ENCODE data around the gene FANCC.
"Not testable (repeated sequence)": the region's sequence is repeated elsewhere in the genome, so short reads cannot be mapped to it uniquely, and the experiment has no call there.

FANCC gene

GRCh38 chr9:95224376-95225019 is 93.0 kb downstream of the FANCC start:
- H3K36me3 ChIP-seq (ENCODE audit: control insufficient read depth in 5 of 5, insufficient read depth in 5 of 5, low read length in 5 of 5): no peaks in the 10 kb centered on the region
- H3K9ac ChIP-seq (ENCODE audit: low read length in 5 of 5): no peak overlapping the region
- H3K27me3 ChIP-seq (ENCODE audit: control insufficient read depth in 5 of 5, insufficient read depth in 4 of 5, low read length in 5 of 5): no peaks in the 10 kb centered on the region
- H3K4me1 ChIP-seq (ENCODE audit: control insufficient read depth in 5 of 5, insufficient read depth in 5 of 5, low read length in 5 of 5): no peaks in the 10 kb centered on the region
- H3K27ac ChIP-seq (ENCODE audit: low read depth, low read length): no peak overlapping the region
- no peak overlapping the region for H3K4me3 ChIP-seq (ENCODE audit: low read depth in 1 of 5, low read length in 5 of 5)
- no peaks in the 10 kb centered on the region for H3K9me3 ChIP-seq (ENCODE audit: control insufficient read depth in 5 of 5, low read length in 5 of 5)

DNA sequence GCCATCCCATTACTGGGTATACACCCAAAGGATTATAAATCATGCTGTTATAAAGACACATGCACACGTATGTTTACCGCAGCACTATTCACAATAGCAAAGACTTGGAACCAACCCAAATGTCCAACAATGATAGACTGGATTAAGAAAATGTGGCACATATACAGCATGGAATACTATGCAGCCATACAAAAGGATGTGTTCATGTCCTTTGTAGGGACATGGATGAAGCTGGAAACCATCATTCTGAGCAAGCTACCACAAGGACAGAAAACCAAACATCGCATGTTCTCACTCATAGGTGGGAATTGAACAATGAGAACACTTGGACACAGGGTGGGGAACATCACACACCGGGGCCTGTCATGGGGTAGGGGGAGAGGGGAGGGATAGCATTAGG is 97.2 kb downstream of the FANCC start:
- not testable (repeated sequence) for H3K27me3 ChIP-seq (ENCODE audit: control insufficient read depth in 5 of 5, insufficient read depth in 4 of 5, low read length in 5 of 5); H3K9me3 ChIP-seq (ENCODE audit: control insufficient read depth in 5 of 5, low read length in 5 of 5); H3K4me1 ChIP-seq (ENCODE audit: control insufficient read depth in 5 of 5, insufficient read depth in 5 of 5, low read length in 5 of 5); H3K36me3 ChIP-seq (ENCODE audit: control insufficient read depth in 5 of 5, insufficient read depth in 5 of 5, low read length in 5 of 5); H3K9ac ChIP-seq (ENCODE audit: low read length in 5 of 5); H3K27ac ChIP-seq (ENCODE audit: low read depth, low read length); H3K4me3 ChIP-seq (ENCODE audit: low read depth in 1 of 5, low read length in 5 of 5)

GRCh38 chr9:95218773-95219172 is 98.7 kb downstream of the FANCC start:
- no peak overlapping the region for H3K9ac ChIP-seq (ENCODE audit: low read length in 5 of 5)
- no peak overlapping the region for H3K27ac ChIP-seq (ENCODE audit: low read depth, low read length)
- H3K4me3 ChIP-seq (ENCODE audit: low read depth in 1 of 5, low read length in 5 of 5): no peak overlapping the region
- no peaks in the 10 kb centered on the region for H3K36me3 ChIP-seq (ENCODE audit: control insufficient read depth in 5 of 5, insufficient read depth in 5 of 5, low read length in 5 of 5)
- H3K4me1 ChIP-seq (ENCODE audit: control insufficient read depth in 5 of 5, insufficient read depth in 5 of 5, low read length in 5 of 5): no peaks in the 10 kb centered on the region
- H3K27me3 ChIP-seq (ENCODE audit: control insufficient read depth in 5 of 5, insufficient read depth in 4 of 5, low read length in 5 of 5): no peaks in the 10 kb centered on the region
- no peaks in the 10 kb centered on the region for H3K9me3 ChIP-seq (ENCODE audit: control insufficient read depth in 5 of 5, low read length in 5 of 5)

DNA sequence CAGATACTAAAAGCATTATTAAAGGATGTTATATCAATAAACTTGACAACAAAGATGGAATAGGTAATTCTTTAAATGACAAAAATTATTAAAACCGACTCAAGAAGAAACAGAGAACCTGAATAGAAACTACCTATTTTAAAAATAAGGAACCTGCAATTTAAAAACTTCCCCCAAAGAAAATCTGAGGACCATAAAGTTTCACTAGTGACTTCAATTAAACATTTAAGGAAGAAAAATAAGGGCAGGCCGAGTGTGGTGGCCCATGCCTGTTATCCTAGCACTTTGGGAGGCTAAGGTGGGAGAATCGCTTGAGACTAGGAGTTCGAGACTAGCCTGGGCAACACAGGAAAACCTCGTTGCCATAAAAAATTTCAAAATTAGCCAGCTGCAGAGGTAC is 99.6 kb downstream of the FANCC start:
- Histone ChIP-seq H3K4me1 (ENCODE audit: control insufficient read depth in 5 of 5, insufficient read depth in 5 of 5, low read length in 5 of 5) (no peaks in the 10 kb centered on the region), H3K9ac (ENCODE audit: low read length in 5 of 5) (no peak overlapping the region), H3K9me3 (ENCODE audit: control insufficient read depth in 5 of 5, low read length in 5 of 5) (no peaks in the 10 kb centered on the region), H3K4me3 (ENCODE audit: low read depth in 1 of 5, low read length in 5 of 5) (no peak overlapping the region), H3K27me3 (ENCODE audit: control insufficient read depth in 5 of 5, insufficient read depth in 4 of 5, low read length in 5 of 5) (no peaks in the 10 kb centered on the region), H3K36me3 (ENCODE audit: control insufficient read depth in 5 of 5, insufficient read depth in 5 of 5, low read length in 5 of 5) (no peaks in the 10 kb centered on the region), H3K27ac (ENCODE audit: low read depth, low read length) (no peak overlapping the region)

DNA sequence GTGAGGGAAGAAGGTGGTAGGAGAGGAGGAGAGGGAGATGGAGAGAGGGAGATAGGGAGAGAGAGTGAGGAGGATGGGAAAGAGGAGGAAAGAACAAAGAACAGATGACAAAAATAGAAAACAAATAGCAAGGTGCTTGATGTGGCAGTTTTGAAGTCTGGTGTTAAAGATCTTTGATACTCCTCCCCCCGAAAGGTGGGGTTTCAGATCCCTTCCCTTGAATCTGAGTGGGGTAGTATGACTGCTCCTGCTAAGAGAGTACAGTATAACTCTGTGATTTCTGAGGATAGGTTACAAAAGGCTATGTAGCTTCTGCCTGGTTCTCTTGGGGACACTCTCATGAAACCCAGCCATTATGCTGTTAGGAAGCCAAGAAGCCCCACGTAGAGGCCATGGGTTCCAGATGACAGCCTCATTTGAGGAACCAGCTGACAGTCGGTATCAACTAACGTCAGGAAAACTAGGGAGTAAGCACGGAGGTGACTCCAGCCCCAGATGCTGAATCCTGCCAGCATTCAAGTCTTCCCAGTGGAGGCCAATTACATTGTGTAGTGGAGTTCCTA is 102.1 kb downstream of the FANCC start:
- Histone ChIP-seq H3K36me3 (ENCODE audit: control insufficient read depth in 5 of 5, insufficient read depth in 5 of 5, low read length in 5 of 5) (no peaks in the 10 kb centered on the region), H3K9ac (ENCODE audit: low read length in 5 of 5) (no peak overlapping the region), H3K27me3 (ENCODE audit: control insufficient read depth in 5 of 5, insufficient read depth in 4 of 5, low read length in 5 of 5) (no peaks in the 10 kb centered on the region), H3K4me1 (ENCODE audit: control insufficient read depth in 5 of 5, insufficient read depth in 5 of 5, low read length in 5 of 5) (no peaks in the 10 kb centered on the region), H3K27ac (ENCODE audit: low read depth, low read length) (no peak overlapping the region), H3K4me3 (ENCODE audit: low read depth in 1 of 5, low read length in 5 of 5) (no peak overlapping the region), H3K9me3 (ENCODE audit: control insufficient read depth in 5 of 5, low read length in 5 of 5) (no peaks in the 10 kb centered on the region)

GRCh38 chr9:95213117-95213516 is 104.4 kb downstream of the FANCC start:
- no peak overlapping the region for H3K4me3 ChIP-seq (ENCODE audit: low read depth in 1 of 5, low read length in 5 of 5)

GRCh38 chr9:95211028-95211427 is 106.5 kb downstream of the FANCC start:
- Histone ChIP-seq H3K27me3 (ENCODE audit: control insufficient read depth in 5 of 5, insufficient read depth in 4 of 5, low read length in 5 of 5) (no peaks in the 10 kb centered on the region), H3K36me3 (ENCODE audit: control insufficient read depth in 5 of 5, insufficient read depth in 5 of 5, low read length in 5 of 5) (no peaks in the 10 kb centered on the region), H3K9ac (ENCODE audit: low read length in 5 of 5) (no peak overlapping the region), H3K4me3 (ENCODE audit: low read depth in 1 of 5, low read length in 5 of 5) (no peak overlapping the region), H3K27ac (ENCODE audit: low read depth, low read length) (no peak overlapping the region), H3K4me1 (ENCODE audit: control insufficient read depth in 5 of 5, insufficient read depth in 5 of 5, low read length in 5 of 5) (no peaks in the 10 kb centered on the region), H3K9me3 (ENCODE audit: control insufficient read depth in 5 of 5, low read length in 5 of 5) (no peaks in the 10 kb centered on the region)

More at GRCh38 chr9:95213117-95213516, 104.4 kb downstream of the FANCC start:
- Histone ChIP-seq H3K27me3 (ENCODE audit: control insufficient read depth in 5 of 5, insufficient read depth in 4 of 5, low read length in 5 of 5) (no peaks in the 10 kb centered on the region), H3K4me1 (ENCODE audit: control insufficient read depth in 5 of 5, insufficient read depth in 5 of 5, low read length in 5 of 5) (no peaks in the 10 kb centered on the region), H3K36me3 (ENCODE audit: control insufficient read depth in 5 of 5, insufficient read depth in 5 of 5, low read length in 5 of 5) (no peaks in the 10 kb centered on the region), H3K9ac (ENCODE audit: low read length in 5 of 5) (no peak overlapping the region), H3K27ac (ENCODE audit: low read depth, low read length) (no peak overlapping the region), H3K9me3 (ENCODE audit: control insufficient read depth in 5 of 5, low read length in 5 of 5) (no peaks in the 10 kb centered on the region)

DNA sequence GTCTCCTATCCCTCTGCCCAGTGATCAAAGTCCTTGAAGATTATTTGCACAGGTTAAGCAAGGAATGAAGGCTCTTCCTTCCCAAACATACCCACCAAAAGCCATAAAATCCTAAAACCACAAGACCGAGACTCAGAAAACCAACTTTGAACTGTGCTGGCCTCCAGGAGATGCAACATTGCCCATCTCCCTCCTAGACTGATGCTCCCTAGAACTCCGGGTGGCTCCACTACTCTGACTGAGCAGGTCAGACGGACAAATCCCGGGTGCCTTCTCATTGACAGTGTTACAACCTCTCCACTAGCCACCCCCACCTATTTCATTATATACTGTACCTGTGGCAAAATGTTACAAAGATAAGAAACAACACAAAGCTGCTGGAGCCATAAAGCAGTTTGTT is 110.1 kb downstream of the FANCC start:
- Histone ChIP-seq H3K9me3 (ENCODE audit: control insufficient read depth in 5 of 5, low read length in 5 of 5) (no peaks in the 10 kb centered on the region), H3K9ac (ENCODE audit: low read length in 5 of 5) (no peak overlapping the region), H3K4me3 (ENCODE audit: low read depth in 1 of 5, low read length in 5 of 5) (no peak overlapping the region), H3K36me3 (ENCODE audit: control insufficient read depth in 5 of 5, insufficient read depth in 5 of 5, low read length in 5 of 5) (no peaks in the 10 kb centered on the region), H3K27ac (ENCODE audit: low read depth, low read length) (no peak overlapping the region), H3K4me1 (ENCODE audit: control insufficient read depth in 5 of 5, insufficient read depth in 5 of 5, low read length in 5 of 5) (no peaks in the 10 kb centered on the region), H3K27me3 (ENCODE audit: control insufficient read depth in 5 of 5, insufficient read depth in 4 of 5, low read length in 5 of 5) (no peaks in the 10 kb centered on the region)

DNA sequence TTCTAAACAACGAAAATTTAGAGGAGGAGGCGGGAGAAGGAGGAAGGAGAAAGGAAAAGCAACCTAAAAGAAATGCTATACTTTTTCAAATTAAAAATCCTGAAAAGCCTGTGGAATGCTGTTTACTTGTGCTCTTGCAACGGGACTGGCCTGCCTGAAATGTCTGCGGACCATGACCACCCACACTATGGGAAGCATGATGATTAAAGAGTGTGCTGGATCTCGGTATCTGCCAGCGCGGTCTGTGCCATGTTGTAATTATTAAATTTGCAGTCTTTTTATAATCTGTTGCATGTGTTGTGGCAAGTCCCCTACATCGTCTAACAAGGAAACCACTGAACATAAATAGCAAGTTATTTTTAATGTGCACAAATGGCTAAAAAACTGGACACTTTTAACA is 111.4 kb downstream of the FANCC start:
- Histone ChIP-seq H3K4me1 (ENCODE audit: control insufficient read depth in 5 of 5, insufficient read depth in 5 of 5, low read length in 5 of 5) (no peaks in the 10 kb centered on the region), H3K9me3 (ENCODE audit: control insufficient read depth in 5 of 5, low read length in 5 of 5) (no peaks in the 10 kb centered on the region), H3K9ac (ENCODE audit: low read length in 5 of 5) (no peak overlapping the region)

DNA sequence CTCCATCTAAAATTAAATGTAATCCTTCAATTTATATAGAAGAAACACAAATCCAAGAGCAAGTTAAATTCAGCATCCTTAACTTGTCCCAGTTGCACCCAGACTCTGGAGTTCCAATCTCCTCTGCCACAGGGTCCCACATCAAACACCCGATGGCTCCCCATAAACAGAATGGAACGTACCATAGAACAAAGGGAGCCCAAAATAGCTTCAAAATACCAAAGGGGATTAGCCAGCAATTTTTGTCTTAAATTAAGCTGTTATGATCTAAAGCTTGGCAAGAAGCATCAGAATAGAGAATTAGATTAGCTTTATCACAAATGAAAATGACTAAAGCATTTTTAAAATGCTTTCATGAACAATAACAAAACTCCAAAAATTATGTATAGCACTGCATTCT is 112.8 kb downstream of the FANCC start:
- H3K27me3 ChIP-seq (ENCODE audit: control insufficient read depth in 5 of 5, insufficient read depth in 4 of 5, low read length in 5 of 5): no peaks in the 10 kb centered on the region
- no peaks in the 10 kb centered on the region for H3K9me3 ChIP-seq (ENCODE audit: control insufficient read depth in 5 of 5, low read length in 5 of 5)
- no peak overlapping the region for H3K9ac ChIP-seq (ENCODE audit: low read length in 5 of 5)
- no peaks in the 10 kb centered on the region for H3K36me3 ChIP-seq (ENCODE audit: control insufficient read depth in 5 of 5, insufficient read depth in 5 of 5, low read length in 5 of 5)
- no peak overlapping the region for H3K4me3 ChIP-seq (ENCODE audit: low read depth in 1 of 5, low read length in 5 of 5)
- no peak overlapping the region for H3K27ac ChIP-seq (ENCODE audit: low read depth, low read length)
- H3K4me1 ChIP-seq (ENCODE audit: control insufficient read depth in 5 of 5, insufficient read depth in 5 of 5, low read length in 5 of 5): no peaks in the 10 kb centered on the region

More for the DNA sequence above, 111.4 kb downstream of the FANCC start:
- Histone ChIP-seq H3K4me3 (ENCODE audit: low read depth in 1 of 5, low read length in 5 of 5) (no peak overlapping the region), H3K36me3 (ENCODE audit: control insufficient read depth in 5 of 5, insufficient read depth in 5 of 5, low read length in 5 of 5) (no peaks in the 10 kb centered on the region), H3K27ac (ENCODE audit: low read depth, low read length) (no peak overlapping the region), H3K27me3 (ENCODE audit: control insufficient read depth in 5 of 5, insufficient read depth in 4 of 5, low read length in 5 of 5) (no peaks in the 10 kb centered on the region)
